PFSK-1 (cell line): ENCODE data around the gene LAMA1.

Source experiments
- FOXP2 ChIP-seq: optimal IDR thresholded peaks from 2 replicates; pipeline ENCODE3; 2011; ENCODE audit warnings: borderline replicate concordance, control low read depth, inconsistent platforms; ENCODE audit not compliant: insufficient read depth; ENCODE audit errors: extremely low read length, extremely low read depth
- POLR2AphosphoS5 ChIP-seq: IDR thresholded peaks from 2 replicates; pipeline ENCODE4 v1.6.1; 2012; ENCODE audit warnings: low read depth, mild to moderate bottlenecking, control low read depth, low read length, moderate library complexity
- SIN3A ChIP-seq: IDR thresholded peaks from 2 replicates; pipeline ENCODE4 v1.6.1; 2012; ENCODE audit warnings: mild to moderate bottlenecking, low read length, moderate library complexity, borderline replicate concordance; ENCODE audit not compliant: insufficient read depth
- TAF1 ChIP-seq: IDR thresholded peaks from 2 replicates; pipeline ENCODE4 v1.6.1; 2012; ENCODE audit warnings: low read length, control low read depth, borderline replicate concordance; ENCODE audit not compliant: insufficient read depth
- TF ChIP-seq, protein P1 (sequence below), 2 experiments: IDR thresholded peaks; 2 replicates each; pipeline versions ENCODE4 v1.6.1 to v1.8.0; 2011 to 2012; ENCODE audit warnings: low read depth in 2 of 2, low read length in 2 of 2, control low read depth in 1 of 2, inconsistent platforms in 1 of 2, mild to moderate bottlenecking in 1 of 2, moderate library complexity in 1 of 2; ENCODE audit not compliant: insufficient read depth in 1 of 2

LAMA1 gene

DNA sequence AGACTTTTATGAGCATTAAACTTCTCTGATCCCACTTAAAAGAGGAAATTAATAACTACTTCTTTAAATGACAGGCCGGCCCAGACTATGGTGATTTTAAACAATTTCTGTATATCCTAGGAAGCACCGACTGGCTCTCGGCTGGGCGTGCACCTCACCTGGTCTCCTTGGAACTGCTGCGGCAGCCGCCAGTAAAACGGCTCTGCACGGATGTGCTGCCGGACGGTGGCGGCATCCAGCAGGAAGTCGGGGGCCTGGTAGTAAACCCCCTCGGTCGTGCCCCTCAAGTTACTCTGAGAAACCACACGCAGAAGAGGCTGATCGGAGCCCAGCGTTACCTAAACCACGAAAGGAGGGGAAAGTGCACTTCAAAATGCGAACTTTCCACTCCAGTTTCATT lies 106.5 kb downstream of the LAMA1 start:
- TF ChIP-seq FOXP2, result no peak
- TF ChIP-seq, protein P1, sequence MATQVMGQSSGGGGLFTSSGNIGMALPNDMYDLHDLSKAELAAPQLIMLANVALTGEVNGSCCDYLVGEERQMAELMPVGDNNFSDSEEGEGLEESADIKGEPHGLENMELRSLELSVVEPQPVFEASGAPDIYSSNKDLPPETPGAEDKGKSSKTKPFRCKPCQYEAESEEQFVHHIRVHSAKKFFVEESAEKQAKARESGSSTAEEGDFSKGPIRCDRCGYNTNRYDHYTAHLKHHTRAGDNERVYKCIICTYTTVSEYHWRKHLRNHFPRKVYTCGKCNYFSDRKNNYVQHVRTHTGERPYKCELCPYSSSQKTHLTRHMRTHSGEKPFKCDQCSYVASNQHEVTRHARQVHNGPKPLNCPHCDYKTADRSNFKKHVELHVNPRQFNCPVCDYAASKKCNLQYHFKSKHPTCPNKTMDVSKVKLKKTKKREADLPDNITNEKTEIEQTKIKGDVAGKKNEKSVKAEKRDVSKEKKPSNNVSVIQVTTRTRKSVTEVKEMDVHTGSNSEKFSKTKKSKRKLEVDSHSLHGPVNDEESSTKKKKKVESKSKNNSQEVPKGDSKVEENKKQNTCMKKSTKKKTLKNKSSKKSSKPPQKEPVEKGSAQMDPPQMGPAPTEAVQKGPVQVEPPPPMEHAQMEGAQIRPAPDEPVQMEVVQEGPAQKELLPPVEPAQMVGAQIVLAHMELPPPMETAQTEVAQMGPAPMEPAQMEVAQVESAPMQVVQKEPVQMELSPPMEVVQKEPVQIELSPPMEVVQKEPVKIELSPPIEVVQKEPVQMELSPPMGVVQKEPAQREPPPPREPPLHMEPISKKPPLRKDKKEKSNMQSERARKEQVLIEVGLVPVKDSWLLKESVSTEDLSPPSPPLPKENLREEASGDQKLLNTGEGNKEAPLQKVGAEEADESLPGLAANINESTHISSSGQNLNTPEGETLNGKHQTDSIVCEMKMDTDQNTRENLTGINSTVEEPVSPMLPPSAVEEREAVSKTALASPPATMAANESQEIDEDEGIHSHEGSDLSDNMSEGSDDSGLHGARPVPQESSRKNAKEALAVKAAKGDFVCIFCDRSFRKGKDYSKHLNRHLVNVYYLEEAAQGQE (IDR thresholded peaks at IDR 0.05; ENCODE audit: insufficient read depth in 1 of 2, low read depth in 2 of 2, low read length in 2 of 2), result no peak
- TF ChIP-seq SIN3A, result no peak
- TF ChIP-seq POLR2AphosphoS5, result no peak
- no peak for TF ChIP-seq TAF1

DNA sequence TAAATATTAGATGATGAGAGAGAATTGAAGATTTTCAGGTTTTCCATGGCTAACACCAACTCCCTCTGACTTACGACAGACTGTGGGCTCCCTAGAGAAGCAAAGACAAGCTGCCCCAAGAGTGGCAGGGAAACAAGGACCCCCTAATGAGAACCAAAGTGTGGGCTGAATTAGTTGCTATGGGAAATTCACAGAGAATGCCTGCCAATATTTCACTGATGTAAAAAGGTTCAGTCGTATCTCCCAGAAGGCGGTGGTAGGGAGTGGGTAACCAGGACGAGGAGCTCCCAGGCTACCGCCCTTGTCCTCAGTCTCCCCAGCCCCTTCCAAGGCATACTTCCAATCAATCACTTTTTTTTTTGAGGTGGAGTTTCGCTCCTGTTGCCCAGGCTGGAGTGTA lies 113.6 kb downstream of the LAMA1 start:
- TF ChIP-seq, protein P1 (IDR thresholded peaks at IDR 0.05; ENCODE audit: insufficient read depth in 1 of 2, low read depth in 2 of 2, low read length in 2 of 2), result no peak
- no peak for TF ChIP-seq FOXP2
- no peak for TF ChIP-seq TAF1
- TF ChIP-seq SIN3A, result no peak
- TF ChIP-seq POLR2AphosphoS5, result no peak

DNA sequence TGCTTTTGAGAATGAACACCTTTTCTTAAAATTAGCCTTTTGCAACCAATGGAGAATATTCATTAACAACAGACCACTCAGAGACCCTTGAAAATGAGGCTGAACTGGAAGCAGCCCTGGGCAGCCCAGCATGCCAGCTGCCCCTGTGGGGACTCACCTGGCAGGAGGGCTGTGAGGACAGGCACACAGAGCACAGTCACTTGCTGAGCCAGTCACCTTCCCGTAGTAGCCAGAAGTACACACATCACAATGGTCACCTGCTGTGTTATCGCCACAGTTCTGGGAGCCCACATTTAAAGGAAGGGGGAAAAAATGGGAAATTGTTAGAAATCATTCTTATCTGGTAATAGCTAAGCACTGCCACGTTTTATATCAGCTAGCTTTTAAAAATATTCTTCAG lies 115.5 kb downstream of the LAMA1 start:
- TF ChIP-seq, protein P1 (IDR thresholded peaks at IDR 0.05; ENCODE audit: insufficient read depth in 1 of 2, low read depth in 2 of 2, low read length in 2 of 2), result no peak
- no peak for TF ChIP-seq POLR2AphosphoS5
- no peak for TF ChIP-seq TAF1
- TF ChIP-seq SIN3A, result no peak
- no peak for TF ChIP-seq FOXP2

DNA sequence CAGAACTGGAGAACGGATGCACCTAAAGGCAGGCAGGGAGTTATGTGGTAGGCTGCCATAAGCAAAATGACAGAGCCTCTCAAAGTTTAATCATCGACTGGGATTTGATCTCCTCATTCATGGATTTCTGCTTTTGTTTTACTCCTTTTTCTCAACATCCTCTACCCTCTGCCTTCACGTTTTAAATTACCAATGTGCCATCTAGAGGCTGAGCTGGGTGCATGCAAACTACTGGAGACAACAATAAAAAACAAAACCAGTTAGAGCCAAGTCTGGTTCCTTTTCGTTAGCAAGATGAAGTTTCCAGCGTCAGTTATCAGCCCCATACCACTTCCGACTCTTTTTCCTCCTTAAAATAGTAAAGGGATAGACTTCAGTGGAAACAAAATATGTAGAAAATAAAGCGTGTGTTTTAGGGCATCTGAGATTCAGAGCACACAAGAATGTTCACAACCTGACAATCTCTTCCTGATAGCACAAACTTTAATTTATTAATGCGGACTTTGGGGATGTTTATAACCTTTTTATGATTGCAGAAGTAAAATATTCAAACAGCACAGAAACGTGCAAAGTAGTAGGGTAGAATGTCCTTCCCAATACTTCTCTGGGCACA lies 117.0 kb downstream of the LAMA1 start:
- TF ChIP-seq TAF1 (no peak), FOXP2 (no peak), POLR2AphosphoS5 (no peak), SIN3A (no peak)
- TF ChIP-seq, protein P1 (IDR thresholded peaks at IDR 0.05; ENCODE audit: insufficient read depth in 1 of 2, low read depth in 2 of 2, low read length in 2 of 2), result no peak

DNA sequence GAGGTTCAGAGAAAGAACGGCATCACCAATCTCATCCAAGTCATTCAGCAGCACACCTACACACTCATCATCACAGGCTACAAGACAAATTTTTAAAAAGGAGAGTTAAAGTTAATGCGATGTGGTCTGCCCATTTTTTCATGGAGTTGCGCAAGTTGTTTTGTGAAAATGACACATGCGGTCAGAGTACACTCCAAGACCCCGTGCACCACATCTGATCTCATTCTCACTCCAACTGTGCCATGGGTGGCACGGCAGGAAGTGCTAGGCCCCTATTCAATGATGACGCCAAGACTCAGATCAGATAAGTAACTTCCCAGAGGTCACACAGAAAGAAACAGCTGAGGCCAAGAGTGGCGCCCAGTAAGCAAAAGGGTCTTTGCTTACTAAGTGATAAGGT lies 119.8 kb downstream of the LAMA1 start:
- no peak for TF ChIP-seq POLR2AphosphoS5
- no peak for TF ChIP-seq SIN3A
- TF ChIP-seq FOXP2, result no peak
- no peak for TF ChIP-seq TAF1
- TF ChIP-seq, protein P1 (IDR thresholded peaks at IDR 0.05; ENCODE audit: insufficient read depth in 1 of 2, low read depth in 2 of 2, low read length in 2 of 2), result no peak
